T-helper 2 cell treated with Interferon-gamma antibody and Interleukin-4, amounts not matched to agents 100 ng/mL and 5 ng/mL, for 36 hours (primary cell): Measurements from ENCODE around the gene KRTAP4-16. TPM values are rescaled to one million over a fixed set of nuclear protein-coding genes. Genes with fewer than 3 reads are reported as not detected.

Source experiments
- total RNA-seq: library from RNA; stranded (reverse); gene quantifications from 2 replicates; pipeline ENCODE4 v1.2.3, GENCODE V29; 2022

The KRTAP4-16 gene
- total RNA-seq, 1 donor from 2014 or later, result not detected

Other genes with a start within 250 kb of the KRTAP4-16 start
- not detected in 2 replicates for gene KRT12, start 235.0 kb downstream of the KRTAP4-16 start, total RNA-seq
- gene KRT20, start 217.0 kb downstream of the KRTAP4-16 start, total RNA-seq, result not detected in 2 replicates
- gene KRT23, start 164.6 kb downstream of the KRTAP4-16 start, total RNA-seq, result not detected in 2 replicates
- not detected in 2 replicates for gene KRT39, start 135.3 kb downstream of the KRTAP4-16 start, total RNA-seq
- not detected in 2 replicates for gene KRT40, start 117.9 kb downstream of the KRTAP4-16 start, total RNA-seq
- gene KRTAP3-3, start 108.0 kb downstream of the KRTAP4-16 start, total RNA-seq, result not detected in 2 replicates
- gene KRTAP3-2, start 102.3 kb downstream of the KRTAP4-16 start, total RNA-seq, result not detected in 2 replicates
- not detected in 2 replicates for gene KRTAP3-1, start 93.1 kb downstream of the KRTAP4-16 start, total RNA-seq
- not detected in 2 replicates for gene KRTAP1-5, start 75.0 kb downstream of the KRTAP4-16 start, total RNA-seq
- gene KRTAP1-4, start 72.0 kb downstream of the KRTAP4-16 start, total RNA-seq, result not detected in 2 replicates
- not detected in 2 replicates for gene KRTAP1-3, start 67.3 kb downstream of the KRTAP4-16 start, total RNA-seq
- not detected in 2 replicates for gene KRTAP1-1, start 60.8 kb downstream of the KRTAP4-16 start, total RNA-seq
- gene KRTAP2-1, start 54.9 kb downstream of the KRTAP4-16 start, total RNA-seq, result not detected in 2 replicates
- gene KRTAP2-2, start 47.0 kb downstream of the KRTAP4-16 start, total RNA-seq, result not detected in 2 replicates
- not detected in 2 replicates for gene KRTAP2-3, start 42.1 kb downstream of the KRTAP4-16 start, total RNA-seq
- gene KRTAP2-4, start 36.3 kb downstream of the KRTAP4-16 start, total RNA-seq, result not detected in 2 replicates
- gene KRTAP4-7, start 18.1 kb downstream of the KRTAP4-16 start, total RNA-seq, result not detected in 2 replicates
- gene KRTAP4-8, start 4.1 kb downstream of the KRTAP4-16 start, total RNA-seq, result not detected in 2 replicates
- not detected in 2 replicates for gene KRTAP4-9, start 3.2 kb upstream of the KRTAP4-16 start, total RNA-seq
- not detected in 2 replicates for gene KRTAP4-11, start 16.2 kb upstream of the KRTAP4-16 start, total RNA-seq
- gene KRTAP4-12, start 22.0 kb upstream of the KRTAP4-16 start, total RNA-seq, result not detected in 2 replicates
- gene KRTAP4-6, start 38.3 kb upstream of the KRTAP4-16 start, total RNA-seq, result not detected in 2 replicates
- gene KRTAP4-5, start 47.6 kb upstream of the KRTAP4-16 start, total RNA-seq, result not detected in 2 replicates
- gene KRTAP4-4, start 58.5 kb upstream of the KRTAP4-16 start, total RNA-seq, result not detected in 2 replicates
- not detected in 2 replicates for gene KRTAP4-3, start 66.0 kb upstream of the KRTAP4-16 start, total RNA-seq
- gene KRTAP4-2, start 76.0 kb upstream of the KRTAP4-16 start, total RNA-seq, result not detected in 2 replicates
- not detected in 2 replicates for gene KRTAP4-1, start 82.7 kb upstream of the KRTAP4-16 start, total RNA-seq
- gene KRTAP9-1, start 87.7 kb upstream of the KRTAP4-16 start, total RNA-seq, result not detected in 2 replicates
- gene KRTAP9-2, start 124.4 kb upstream of the KRTAP4-16 start, total RNA-seq, result not detected in 2 replicates
- gene KRTAP9-3, start 130.2 kb upstream of the KRTAP4-16 start, total RNA-seq, result not detected in 2 replicates
- gene KRTAP9-8, start 135.8 kb upstream of the KRTAP4-16 start, total RNA-seq, result not detected in 2 replicates
- not detected in 2 replicates for gene KRTAP9-4, start 147.5 kb upstream of the KRTAP4-16 start, total RNA-seq
- gene KRTAP9-9, start 153.2 kb upstream of the KRTAP4-16 start, total RNA-seq, result not detected in 2 replicates
- gene KRTAP9-6, start 163.2 kb upstream of the KRTAP4-16 start, total RNA-seq, result not detected in 2 replicates
- gene KRTAP9-7, start 173.5 kb upstream of the KRTAP4-16 start, total RNA-seq, result not detected in 2 replicates
- not detected in 2 replicates for gene KRTAP29-1, start 200.6 kb upstream of the KRTAP4-16 start, total RNA-seq
- not detected in 2 replicates for gene KRTAP16-1, start 207.1 kb upstream of the KRTAP4-16 start, total RNA-seq
- not detected in 2 replicates for gene KRTAP17-1, start 213.5 kb upstream of the KRTAP4-16 start, total RNA-seq
- not detected in 2 replicates for gene KRT33A, start 248.6 kb upstream of the KRTAP4-16 start, total RNA-seq